ENCODE data around the gene KNDC1.

DNA sequence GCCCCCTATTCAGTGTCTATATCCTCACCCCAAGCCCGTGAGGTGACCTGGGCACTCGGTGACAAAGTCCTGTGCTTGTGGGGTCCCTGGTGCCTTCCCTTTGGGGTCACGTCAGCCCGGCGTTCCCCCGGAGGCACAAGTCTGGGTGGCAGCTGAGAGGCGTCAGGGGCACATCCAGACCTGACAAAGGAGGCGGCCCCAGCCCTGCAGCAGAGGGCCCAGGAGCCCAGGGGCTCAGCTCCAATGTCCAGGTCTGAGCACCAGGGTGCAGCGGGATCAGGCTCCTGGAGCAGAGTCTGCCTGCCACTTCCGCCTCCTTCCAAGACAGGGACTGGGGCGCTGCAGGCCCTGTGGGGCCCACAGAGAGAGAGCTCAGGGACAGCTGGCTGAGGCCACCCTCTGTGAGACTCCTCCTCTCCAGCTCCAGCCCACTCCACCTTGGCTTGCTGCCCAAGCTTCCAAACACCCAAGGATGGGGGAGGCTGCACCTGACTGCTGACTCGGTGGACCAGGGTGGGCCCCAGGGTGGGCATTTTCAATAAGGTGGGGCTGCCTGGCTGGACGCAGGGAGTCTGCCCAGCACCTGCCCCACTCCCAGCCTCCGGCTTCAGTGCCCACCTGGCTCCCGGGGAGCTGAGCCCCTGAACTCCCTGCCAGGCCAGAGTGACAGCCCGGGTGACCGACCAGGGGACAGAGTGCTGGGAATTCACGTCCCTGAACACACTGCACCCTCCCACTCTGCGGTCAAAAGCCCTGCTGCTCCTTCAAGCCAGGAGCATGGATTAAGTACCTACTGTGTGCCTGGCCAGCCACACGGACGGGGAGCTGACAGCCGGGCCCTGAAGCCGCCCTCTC, 1.0 kb upstream of the KNDC1 start:
- no peak for TF ChIP-seq POLR2A (IDR thresholded peaks at IDR 0.05; ENCODE audit: low read depth, low read length)
- TF ChIP-seq, protein P1, sequence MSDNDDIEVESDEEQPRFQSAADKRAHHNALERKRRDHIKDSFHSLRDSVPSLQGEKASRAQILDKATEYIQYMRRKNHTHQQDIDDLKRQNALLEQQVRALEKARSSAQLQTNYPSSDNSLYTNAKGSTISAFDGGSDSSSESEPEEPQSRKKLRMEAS (IDR thresholded peaks at IDR 0.05; ENCODE audit: insufficient read depth, insufficient read length), result no peak
- TF ChIP-seq, protein P2, sequence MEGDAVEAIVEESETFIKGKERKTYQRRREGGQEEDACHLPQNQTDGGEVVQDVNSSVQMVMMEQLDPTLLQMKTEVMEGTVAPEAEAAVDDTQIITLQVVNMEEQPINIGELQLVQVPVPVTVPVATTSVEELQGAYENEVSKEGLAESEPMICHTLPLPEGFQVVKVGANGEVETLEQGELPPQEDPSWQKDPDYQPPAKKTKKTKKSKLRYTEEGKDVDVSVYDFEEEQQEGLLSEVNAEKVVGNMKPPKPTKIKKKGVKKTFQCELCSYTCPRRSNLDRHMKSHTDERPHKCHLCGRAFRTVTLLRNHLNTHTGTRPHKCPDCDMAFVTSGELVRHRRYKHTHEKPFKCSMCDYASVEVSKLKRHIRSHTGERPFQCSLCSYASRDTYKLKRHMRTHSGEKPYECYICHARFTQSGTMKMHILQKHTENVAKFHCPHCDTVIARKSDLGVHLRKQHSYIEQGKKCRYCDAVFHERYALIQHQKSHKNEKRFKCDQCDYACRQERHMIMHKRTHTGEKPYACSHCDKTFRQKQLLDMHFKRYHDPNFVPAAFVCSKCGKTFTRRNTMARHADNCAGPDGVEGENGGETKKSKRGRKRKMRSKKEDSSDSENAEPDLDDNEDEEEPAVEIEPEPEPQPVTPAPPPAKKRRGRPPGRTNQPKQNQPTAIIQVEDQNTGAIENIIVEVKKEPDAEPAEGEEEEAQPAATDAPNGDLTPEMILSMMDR (IDR thresholded peaks at IDR 0.05; ENCODE audit: extremely low read depth in 1 of 2, insufficient read depth in 1 of 2, low read depth in 1 of 2, low read length in 2 of 2), result no peak
- TF ChIP-seq JUN (IDR thresholded peaks at IDR 0.05; ENCODE audit: borderline replicate concordance, insufficient read depth, insufficient read length, low read depth), result no peak
- TF ChIP-seq MYC (IDR thresholded peaks at IDR 0.05; ENCODE audit: low read depth, low read length), result no peak
- TF ChIP-seq POLR2AphosphoS5 (IDR thresholded peaks at IDR 0.05; ENCODE audit: insufficient read depth, low read depth, low read length), result no peak
- TF ChIP-seq GATA2 (IDR thresholded peaks at IDR 0.05; ENCODE audit: insufficient read depth, insufficient read length, low read depth, low read length), result no peak
- TF ChIP-seq FOS (IDR thresholded peaks at IDR 0.05; ENCODE audit: borderline replicate concordance, insufficient read depth, low read length), result no peak
